Keratinocyte (primary cell): ENCODE data around the gene USP50. TPM values are rescaled to one million over a fixed set of nuclear protein-coding genes. Genes with fewer than 3 reads are reported as not detected.

Experiments
- DNase-seq: peaks from one replicate; pipeline ENCODE4 v3.0.0-alpha.2; 2011; ENCODE audit warnings: low read depth, missing footprints, low spot score
- FAIRE-seq: peaks from 2 replicates; lab custom pipeline; 2011; peaks lifted over from hg19 to GRCh38; lab: Jason Lieb, UNC
- H2AFZ ChIP-seq: 2 replicates; pipeline ENCODE4 v1.6.0; 2012; ENCODE audit warnings: low read length, control low read depth, inconsistent platforms; ENCODE audit not compliant: control insufficient read depth
- H3K27ac ChIP-seq: 2 replicates; pipeline ENCODE4 v1.5.1; 2011; ENCODE audit warnings: low read length; ENCODE audit not compliant: control insufficient read depth, insufficient read depth
- H3K27me3 ChIP-seq: 3 replicates; pipeline ENCODE4 v1.6.0; 2011; ENCODE audit warnings: low read length; ENCODE audit not compliant: control insufficient read depth, insufficient read depth; ENCODE audit errors: extremely low read depth
- H3K36me3 ChIP-seq, 2 experiments: 2 replicates in 1 of 2; 3 replicates in 1 of 2; pipeline ENCODE4 v1.5.1; 2011; ENCODE audit warnings: low read length in 2 of 2, mild to moderate bottlenecking in 1 of 2; ENCODE audit not compliant: control insufficient read depth in 2 of 2, insufficient read depth in 2 of 2; ENCODE audit errors: extremely low read depth in 1 of 2
- H3K4me1 ChIP-seq: 3 replicates; pipeline ENCODE4 v1.5.1; 2011; ENCODE audit warnings: low read length; ENCODE audit not compliant: control insufficient read depth, insufficient read depth; ENCODE audit errors: extremely low read depth
- H3K4me2 ChIP-seq: 3 replicates; pipeline ENCODE4 v1.6.0; 2011; ENCODE audit warnings: low read depth, low read length; ENCODE audit not compliant: control insufficient read depth, insufficient read depth; ENCODE audit errors: extremely low read depth
- H3K4me3 ChIP-seq, 3 experiments: fragments of 200-600 bp in 1 of 3; sonication (generic) in 1 of 3; 2 replicates in 2 of 3; 3 replicates in 1 of 3; pipeline ENCODE4 v1.5.1; 2011 to 2016; ENCODE audit warnings: low read length in 3 of 3, mild to moderate bottlenecking in 3 of 3, control low read depth in 2 of 3, inconsistent platforms in 1 of 3, low read depth in 1 of 3, mixed read lengths in 1 of 3, mixed run types in 1 of 3, moderate library complexity in 1 of 3; ENCODE audit not compliant: control insufficient read depth in 2 of 3, insufficient read depth in 2 of 3; ENCODE audit errors: extremely low read depth in 1 of 3
- H3K79me2 ChIP-seq: 2 replicates; pipeline ENCODE4 v1.6.0; 2012; ENCODE audit warnings: low read length; ENCODE audit not compliant: control insufficient read depth, insufficient read depth
- H3K9ac ChIP-seq: 3 replicates; pipeline ENCODE4 v1.6.0; 2011; ENCODE audit warnings: low read length; ENCODE audit not compliant: control insufficient read depth, insufficient read depth; ENCODE audit errors: extremely low read depth
- H3K9me1 ChIP-seq: 3 replicates; pipeline ENCODE4 v1.6.0; 2011; ENCODE audit warnings: low read length; ENCODE audit not compliant: control insufficient read depth, insufficient read depth; ENCODE audit errors: extremely low read depth
- H3K9me3 ChIP-seq: 2 replicates; pipeline ENCODE4 v1.5.1; 2012; ENCODE audit warnings: low read depth, low read length; ENCODE audit not compliant: control insufficient read depth
- H4K20me1 ChIP-seq: 3 replicates; pipeline ENCODE4 v1.6.0; 2011; ENCODE audit warnings: low read length; ENCODE audit not compliant: control insufficient read depth, insufficient read depth; ENCODE audit errors: extremely low read depth
- CTCF ChIP-seq, 3 experiments: IDR thresholded peaks in 1 of 3; conservative IDR thresholded peaks in 1 of 3; optimal IDR thresholded peaks in 1 of 3; 2 replicates in 2 of 3; 3 replicates in 1 of 3; pipeline versions ENCODE3 to v1.5.1; 2011; ENCODE audit warnings: low read length in 3 of 3, mild to moderate bottlenecking in 3 of 3, moderate library complexity in 2 of 3, control low read depth in 1 of 3, inconsistent platforms in 1 of 3; ENCODE audit not compliant: insufficient read depth in 2 of 3; ENCODE audit errors: extremely low read depth in 1 of 3
- EZH2 ChIP-seq: IDR thresholded peaks from one replicate; pipeline ENCODE4 v1.6.1; 2012; ENCODE audit warnings: inconsistent platforms, mild to moderate bottlenecking, low read length, moderate library complexity
- dilution Hi-C: fragments of 300-500 bp; cut with MboI; formaldehyde crosslinking; loops from one replicate; pipeline ENCODE4 v1.7.0; 2020; ENCODE audit warnings: low sequenced_read_pairs; ENCODE audit not compliant: extremely low pct_ligation_motif_present
- polyA plus RNA-seq, 5 experiments: library from polyadenylated mRNA; depleted of rRNA in 3 of 5; stranded (reverse) in 3 of 5; stranded (forward) in 1 of 5; unstranded in 1 of 5; fragments of >200 nt; gene quantifications; 1 replicate in 1 of 5; 2 replicates in 3 of 5; 3 replicates in 1 of 5; pipeline versions ENCODE4 v1.2.1 to v1.2.3, GENCODE V29; 2011 to 2012; ENCODE audit warnings: missing spikeins in 2 of 5, low read depth in 1 of 5, low replicate concordance in 1 of 5
- small RNA-seq, 3 experiments: library from RNA; depleted of rRNA; stranded (forward); fragments of <200 nt; gene quantifications; one replicate each; pipeline ENCODE3, GENCODE V24; 2012; ENCODE audit warnings: low read depth in 3 of 3, low replicate concordance in 1 of 3; ENCODE audit not compliant: insufficient read length in 3 of 3

The USP50 gene
- polyA plus RNA-seq, 1 donor (not counting 4 experiments of a cell fraction or from before 2014, with no cell fraction given), result not detected

DNA sequence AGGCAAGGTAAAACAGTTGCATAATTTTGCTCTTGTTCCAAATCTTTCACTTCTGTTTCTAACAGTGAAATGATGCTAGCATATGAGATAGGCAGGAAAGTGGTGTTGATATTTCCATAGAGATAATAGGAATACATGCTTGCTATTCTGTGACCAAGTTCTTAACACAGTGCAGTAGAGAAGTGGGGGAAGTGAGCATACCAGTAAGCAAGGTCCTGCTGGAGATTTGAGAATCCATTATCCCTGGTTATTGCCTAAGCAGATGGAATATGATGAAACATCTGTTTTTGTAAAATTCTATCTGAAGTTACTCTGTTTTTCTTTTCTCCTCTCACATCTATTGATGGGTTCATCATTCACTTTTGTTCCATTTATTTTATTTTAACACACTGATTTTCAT is 93.5 kb downstream of the USP50 start:
- Histone ChIP-seq H3K9me1 (no peaks in the 10 kb centered on the region), H3K36me3 (peaks cover 0 to 8% of the 10 kb centered on the region in 2 experiments), H3K27ac (no peak overlapping the region), H3K79me2 (no peaks in the 10 kb centered on the region), H4K20me1 (no peaks in the 10 kb centered on the region), H3K4me3 (no peak overlapping the region), H2AFZ (no peak overlapping the region), H3K9me3 (no peaks in the 10 kb centered on the region), H3K9ac (no peak overlapping the region), H3K4me2 (no peak overlapping the region), H3K27me3 (no peaks in the 10 kb centered on the region), H3K4me1 (no peaks in the 10 kb centered on the region)
- no peak for FAIRE-seq
- dilution Hi-C loops, result no loop called here
- TF ChIP-seq EZH2 (no peak), CTCF (optimal IDR thresholded peaks at IDR 0.05 in 1 of 3, IDR thresholded peaks at IDR 0.05 in 1 of 3, conservative IDR thresholded peaks at IDR 0.05 in 1 of 3; ENCODE audit: extremely low read depth in 1 of 3, insufficient read depth in 2 of 3, low read length in 3 of 3) (no peak)
- DNase-seq, result no peak

Small RNA genes lying within 50 kb of the gene (small RNA-seq; reads per million reads assigned to genes)
- gene RNA5SP395, result 0.07 to 4.0 (median 0.25) reads per million in 3 experiments

Other genes starting within 250 kb of the USP50 start
- gene GABPB1, start 191.5 kb downstream of the USP50 start, polyA plus RNA-seq, result 16.3 to 23.3 TPM (median 21.1 TPM) in 3 replicates
- gene USP8, start 122.3 kb downstream of the USP50 start, polyA plus RNA-seq, result 27.9 to 47.4 TPM (median 37.8 TPM) in 3 replicates
- 14.4 to 25.4 TPM (median 19.6 TPM) in 3 replicates for gene TRPM7, start 140.1 kb upstream of the USP50 start, polyA plus RNA-seq
- gene SPPL2A, start 219.0 kb upstream of the USP50 start, polyA plus RNA-seq, result 37.2 to 59.4 TPM (median 44.5 TPM) in 3 replicates